Activated CD4-positive, alpha-beta T cell treated with anti-CD3 and anti-CD28 coated beads, Interleukin-2, amount 50 U/mL, for 4 hours (primary cell): ENCODE data around the gene GCDH.
"Not testable (repeated sequence)": the region's sequence is repeated elsewhere in the genome, so short reads cannot be mapped to it uniquely, and the experiment has no call there.

Source experiments
- DNase-seq, 2 experiments: peaks; one replicate each; pipeline ENCODE4 v3.0.0-alpha.2; 2020

Gene GCDH

DNA sequence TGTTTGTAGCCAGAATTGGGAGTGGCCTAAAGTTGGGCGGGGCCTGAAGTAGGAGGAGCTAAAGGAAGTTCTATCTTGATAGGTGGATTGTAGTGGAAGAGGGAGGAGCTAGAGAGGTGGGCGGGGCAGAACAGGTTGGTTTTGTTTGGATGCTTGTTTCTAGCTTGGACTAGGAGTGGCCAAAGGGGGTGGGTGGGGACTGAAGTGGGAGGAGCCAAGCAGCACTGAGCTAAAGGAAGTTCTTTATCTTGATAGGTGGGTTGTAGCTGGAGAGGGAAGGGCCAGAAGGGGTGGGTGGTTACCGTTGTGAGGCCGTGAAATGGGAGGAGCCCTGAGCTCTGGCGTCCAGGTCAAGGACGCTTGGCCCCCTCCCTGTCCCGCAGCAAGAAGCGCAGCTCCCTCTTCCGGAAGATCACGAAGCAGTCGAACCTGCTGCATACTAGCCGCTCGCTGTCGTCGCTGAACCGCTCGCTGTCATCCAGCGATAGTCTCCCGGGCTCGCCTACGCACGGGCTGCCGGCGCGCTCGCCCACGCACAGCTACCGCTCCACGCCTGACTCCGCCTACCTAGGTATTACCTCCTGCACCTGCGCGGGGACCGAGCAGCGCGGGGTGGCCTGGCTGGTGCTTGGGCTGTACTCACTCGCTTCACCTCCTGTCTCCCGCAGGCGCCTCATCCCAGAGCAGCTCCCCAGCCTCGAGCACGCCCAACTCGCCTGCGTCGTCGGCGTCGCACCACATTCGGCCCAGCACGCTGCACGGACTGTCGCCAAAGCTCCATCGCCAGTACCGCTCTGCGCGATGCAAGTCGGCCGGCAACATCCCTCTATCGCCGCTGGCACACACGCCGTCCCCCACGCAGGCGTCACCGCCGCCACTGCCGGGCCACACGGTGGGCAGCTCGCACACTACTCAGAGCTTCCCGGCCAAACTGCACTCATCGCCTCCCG is 17.7 kb upstream of the GCDH start:
- no peak for DNase-seq

DNA sequence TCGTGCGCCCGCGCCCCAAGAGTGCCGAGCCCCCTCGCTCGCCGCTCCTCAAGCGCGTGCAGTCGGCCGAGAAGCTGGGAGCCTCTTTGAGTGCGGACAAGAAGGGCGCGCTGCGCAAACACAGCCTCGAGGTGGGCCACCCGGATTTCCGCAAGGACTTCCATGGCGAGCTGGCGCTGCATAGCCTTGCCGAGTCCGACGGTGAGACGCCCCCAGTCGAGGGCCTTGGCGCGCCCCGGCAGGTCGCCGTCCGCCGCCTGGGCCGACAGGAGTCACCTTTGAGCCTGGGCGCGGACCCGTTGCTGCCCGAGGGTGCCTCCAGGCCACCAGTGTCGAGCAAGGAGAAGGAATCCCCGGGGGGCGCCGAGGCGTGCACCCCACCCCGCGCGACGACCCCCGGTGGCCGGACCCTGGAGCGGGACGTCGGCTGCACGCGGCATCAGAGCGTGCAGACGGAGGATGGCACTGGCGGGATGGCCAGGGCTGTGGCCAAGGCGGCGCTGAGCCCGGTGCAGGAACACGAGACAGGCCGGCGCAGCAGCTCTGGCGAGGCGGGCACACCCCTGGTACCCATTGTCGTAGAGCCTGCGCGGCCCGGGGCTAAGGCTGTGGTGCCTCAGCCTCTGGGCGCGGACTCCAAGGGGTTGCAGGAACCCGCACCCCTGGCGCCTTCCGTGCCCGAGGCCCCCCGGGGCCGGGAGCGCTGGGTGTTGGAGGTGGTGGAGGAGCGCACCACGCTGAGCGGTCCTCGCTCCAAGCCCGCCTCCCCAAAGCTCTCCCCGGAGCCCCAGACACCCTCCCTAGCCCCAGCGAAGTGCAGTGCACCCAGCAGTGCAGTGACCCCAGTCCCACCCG is 16.8 kb upstream of the GCDH start:
- DNase-seq, result no peak

DNA sequence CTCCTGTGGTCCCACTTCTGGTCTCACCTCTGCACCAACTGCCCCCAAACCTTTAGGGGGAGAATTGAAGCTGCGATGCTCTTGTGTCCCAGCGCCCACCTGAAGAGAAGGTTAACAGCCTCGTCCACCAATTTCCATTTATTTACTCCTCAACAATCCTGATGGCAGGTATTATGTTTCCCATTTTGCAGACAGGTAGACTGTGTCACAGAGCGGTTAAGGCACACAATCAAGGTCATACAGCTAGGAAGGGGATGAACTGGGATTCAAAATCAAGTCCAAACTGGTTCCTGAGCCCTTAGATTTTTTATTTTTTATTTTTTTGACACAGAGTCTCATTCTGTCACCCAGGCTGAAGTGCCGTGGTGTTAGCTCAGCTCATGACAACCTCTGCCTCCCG is 15.9 kb upstream of the GCDH start:
- DNase-seq, result no peak

DNA sequence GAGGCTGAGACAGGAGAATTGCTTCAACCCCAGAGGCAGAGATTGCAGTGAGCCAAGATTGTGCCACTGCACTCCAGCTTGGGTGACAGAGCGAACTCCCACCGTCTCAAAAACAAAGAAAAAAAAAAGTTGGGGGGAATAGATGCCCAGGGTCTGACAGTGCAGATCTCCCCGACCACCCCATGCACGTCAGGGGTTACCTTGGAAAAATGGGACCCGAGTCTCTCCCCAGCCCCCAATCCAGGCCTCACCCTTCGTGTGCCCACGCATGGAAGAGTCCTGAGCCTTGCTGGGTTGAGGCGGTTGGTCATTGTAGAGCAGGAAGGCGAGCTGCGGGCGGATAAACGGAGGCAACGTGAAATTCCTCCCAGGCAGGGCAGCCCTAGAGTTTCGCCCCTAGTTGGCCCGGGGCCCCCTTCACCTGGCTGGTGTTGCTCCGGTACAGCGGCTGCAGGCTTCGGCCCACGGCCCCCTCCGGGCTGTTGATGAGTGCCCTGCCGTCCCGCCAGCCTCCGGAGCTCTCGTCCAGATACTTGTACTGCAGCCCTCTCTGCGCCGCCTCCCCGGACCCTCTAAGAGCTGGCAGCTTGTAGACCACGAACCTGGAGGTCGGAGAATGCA is 10.3 kb upstream of the GCDH start:
- no peak for DNase-seq

DNA sequence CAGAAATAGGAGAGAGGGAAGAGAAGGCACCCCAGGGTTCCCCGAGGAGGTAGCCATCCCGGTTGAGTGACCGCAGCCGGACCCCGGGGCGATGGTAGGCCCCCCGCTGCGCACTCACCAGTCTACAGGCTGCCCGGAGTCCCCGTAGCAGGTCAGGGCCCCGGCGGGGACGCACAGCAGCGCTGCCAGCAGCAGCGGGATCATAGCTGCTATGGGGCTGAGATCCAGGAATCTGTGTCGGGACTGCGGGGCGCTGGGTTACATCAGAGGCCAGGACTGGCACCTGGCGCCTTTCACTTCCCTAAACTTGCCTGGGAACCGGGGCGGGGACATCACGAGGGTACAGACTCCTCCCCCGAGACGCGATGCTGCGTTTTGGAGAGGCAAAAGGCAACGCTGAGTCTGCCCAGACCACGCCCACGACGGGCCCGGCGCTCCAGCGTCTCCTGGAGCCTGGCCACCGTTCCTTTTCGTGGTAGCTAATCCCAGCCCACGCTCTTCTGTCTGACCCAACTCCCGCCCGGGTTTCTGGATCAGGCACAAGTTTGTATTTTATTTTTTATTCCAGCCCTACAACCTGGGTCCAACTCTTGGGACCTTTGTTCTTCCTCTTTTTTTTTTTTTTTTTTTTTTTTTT is 9.7 kb upstream of the GCDH start, which contains the start of gene DNASE2:
Gene DNASE2 (minus strand): TSS at position 278 of the 637 bp plus-strand sequence. CDS start 74 bp downstream, at position 204.
- DNase-seq, result peak; percentile 87 to 88

DNA sequence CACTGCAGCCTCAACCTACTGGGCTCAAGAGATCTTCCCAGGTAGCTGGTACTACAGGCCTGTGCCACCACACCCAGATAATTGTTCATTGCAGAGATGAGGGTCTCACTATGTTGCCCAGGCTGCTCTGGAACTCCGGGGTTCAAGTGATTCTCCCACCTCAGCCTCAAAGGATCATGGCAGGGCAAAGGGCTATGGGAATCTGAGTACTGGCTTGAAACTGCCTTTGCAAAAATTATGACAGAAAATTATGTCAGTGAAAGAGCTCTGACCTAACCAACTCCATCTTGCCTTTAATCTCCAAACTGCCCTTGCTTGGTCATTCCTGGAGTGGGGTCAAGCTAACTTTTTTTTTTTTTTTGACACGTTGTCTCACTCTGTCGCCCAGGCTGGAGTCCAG is 8.4 kb upstream of the GCDH start:
- DNase-seq, result no peak

DNA sequence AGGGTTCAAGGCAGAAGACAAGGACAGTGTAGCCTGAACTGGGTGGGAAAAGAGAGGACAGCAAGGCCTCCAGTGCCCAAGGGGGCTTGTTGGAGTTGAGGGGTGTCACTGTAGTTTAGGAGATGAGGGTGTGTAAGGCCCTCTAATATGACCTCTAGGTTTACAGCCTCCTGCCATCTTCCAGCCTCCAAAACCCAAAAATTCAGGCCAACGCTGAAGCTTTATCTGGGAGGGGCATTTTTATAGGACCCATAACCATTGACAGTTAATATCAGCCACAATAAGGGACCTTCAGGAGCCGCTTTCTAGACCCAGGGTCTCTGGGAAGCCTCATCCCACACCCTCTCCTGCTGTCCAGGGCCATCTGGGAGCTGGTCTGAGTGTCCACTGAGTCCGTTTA is 6.8 kb upstream of the GCDH start:
- no peak for DNase-seq

DNA sequence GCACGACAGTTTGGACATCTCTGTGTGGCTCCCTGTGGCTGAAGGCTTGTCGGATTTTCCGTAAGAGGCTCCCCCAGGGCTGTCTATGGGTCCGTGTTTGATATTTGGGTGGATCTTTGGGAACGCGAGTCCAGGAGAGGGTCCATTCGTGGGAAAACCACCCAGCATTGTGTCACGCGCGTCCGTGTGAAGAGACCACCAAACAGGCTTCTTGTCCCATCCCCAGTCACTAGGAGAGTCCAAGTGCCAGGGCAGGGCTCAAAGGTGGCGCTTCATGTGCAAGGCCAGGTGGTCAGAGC is 6.4 kb upstream of the GCDH start:
- DNase-seq, result no peak

DNA sequence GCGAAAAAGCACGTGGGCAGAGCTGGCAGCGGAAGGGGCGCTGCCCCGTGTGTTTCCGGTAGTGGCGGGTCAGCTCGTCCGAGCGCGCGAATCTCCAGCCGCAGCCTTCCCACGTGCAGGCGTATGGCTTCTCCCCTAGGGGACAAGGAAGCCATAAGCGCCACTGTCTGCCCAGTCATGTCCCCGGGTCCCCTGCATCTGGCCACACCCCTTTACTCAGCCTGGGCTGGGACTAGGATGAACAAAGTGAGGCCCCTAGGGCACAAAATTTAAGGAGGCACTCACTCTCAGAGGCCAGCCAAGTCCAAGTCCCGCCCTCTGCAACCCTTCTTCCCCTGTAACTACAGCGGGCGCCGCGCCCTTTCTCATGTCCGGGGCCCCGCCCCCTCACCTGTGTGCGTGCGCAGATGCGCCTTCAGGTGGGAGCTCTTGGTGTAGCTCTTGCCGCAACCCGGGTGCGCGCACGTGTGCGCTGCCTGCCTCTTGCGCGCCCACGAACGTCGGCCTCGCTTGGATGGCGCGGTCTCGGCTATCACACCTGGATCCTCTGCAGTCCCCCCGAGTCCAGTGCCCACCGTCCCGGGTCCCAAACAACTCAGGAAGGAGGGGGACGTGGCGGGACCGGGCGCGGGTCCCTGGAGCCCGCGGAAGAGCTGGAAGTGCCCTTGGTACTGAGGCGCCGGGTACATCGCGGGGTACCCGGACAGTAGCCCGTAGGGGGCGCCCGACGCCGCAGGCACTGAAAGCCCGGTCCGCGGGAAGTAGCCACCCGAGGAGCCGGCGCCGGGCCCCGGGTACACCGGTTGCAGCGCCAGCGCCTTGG is 5.8 kb upstream of the GCDH start:
- DNase-seq, result peak; percentile 83 to 86

DNA sequence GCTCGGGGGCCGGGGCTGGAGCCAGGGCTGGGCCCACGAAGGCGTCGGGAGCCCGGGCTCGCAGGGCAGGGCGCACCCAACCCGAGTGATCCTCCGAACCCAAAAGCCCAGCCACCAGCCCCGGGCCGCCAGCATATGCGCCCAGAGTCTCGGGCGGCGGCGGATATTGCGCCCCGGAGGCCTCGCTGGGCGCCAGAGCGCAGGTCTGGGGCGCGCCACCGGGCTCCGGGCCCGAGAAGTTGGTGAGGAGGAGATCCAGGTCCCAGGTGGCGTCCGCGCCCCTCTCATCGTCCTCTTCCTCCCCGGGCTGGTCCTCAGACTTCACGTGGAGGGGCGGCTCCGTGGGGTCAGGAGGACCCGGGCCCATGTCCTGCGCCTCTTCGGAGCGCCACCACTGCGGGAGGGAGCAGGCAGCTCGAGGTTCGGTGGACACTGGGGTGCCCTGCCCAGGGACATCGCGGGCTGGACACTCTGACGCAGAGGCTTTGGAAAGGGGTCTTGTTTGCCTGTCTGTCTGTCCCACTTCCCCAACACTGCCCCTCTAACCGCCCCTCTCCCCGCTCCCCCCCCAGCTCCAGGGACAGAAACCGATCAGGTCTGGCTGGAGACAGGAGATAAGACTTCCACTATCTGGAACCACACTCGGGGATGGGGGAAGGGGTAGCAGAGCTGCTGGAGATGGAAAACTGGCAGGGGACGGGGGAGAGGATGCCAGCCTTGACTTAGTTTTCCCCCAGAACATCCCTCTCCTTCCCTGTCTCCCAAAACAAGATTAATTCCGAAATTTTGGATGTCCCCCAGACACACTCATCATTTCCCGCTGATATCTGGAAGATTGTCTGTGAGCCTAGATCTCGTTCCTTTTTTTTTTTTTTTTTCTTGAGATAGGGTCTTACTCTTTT is 5.0 kb upstream of the GCDH start:
- no peak for DNase-seq

DNA sequence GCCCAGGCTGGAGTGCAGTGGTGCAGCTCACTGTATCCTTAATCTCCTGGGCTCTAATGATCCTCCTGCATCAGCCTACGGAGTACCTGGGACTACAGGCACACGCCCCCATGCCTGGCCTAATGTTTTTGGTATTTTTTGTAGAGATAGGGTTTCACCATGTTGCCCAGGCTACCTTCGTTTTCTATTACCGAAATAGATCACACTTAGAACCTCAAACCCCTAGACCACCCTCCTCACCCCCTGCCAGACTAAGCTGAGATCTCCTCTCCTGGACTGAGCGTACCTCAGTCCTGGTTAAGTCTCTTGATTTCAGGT is 4.3 kb upstream of the GCDH start:
- no peak for DNase-seq

DNA sequence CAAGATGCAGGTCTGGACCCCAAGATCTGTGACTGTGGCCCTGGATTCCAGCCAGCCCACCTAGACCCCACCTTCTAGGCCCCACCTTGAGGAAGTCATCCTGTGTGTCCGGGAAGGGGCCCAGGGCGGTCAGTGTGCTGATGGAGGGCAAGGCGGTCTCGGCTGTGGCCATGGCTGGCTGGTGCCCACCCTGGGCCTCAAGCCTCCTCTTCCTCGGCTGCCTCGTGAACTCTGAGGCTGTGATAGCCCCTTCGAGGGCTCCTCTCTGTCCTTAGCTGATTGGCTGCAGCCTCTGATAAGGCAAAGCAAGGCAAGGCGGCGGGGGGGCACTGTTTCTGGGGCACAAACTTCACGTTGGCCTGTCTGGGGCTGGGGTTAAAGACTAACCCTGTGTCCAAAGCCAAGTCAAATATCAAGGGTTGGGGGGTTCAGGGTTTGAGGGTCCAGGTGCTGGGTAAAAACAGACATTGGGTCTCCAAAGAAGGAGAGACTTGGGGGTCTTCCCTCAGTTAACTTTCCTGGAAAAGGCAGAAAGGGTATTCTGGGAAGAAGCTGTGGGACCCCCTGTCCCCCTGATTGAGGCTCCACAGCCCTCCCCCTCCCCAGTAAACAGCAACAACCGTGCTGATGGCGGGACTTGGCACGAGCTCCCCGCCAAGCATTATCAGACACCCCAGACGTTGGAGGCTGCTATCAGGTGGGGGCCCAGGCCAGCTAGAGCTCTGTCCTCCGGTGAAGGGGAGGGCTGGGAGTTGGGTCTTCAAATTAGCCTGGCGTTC is 3.8 kb upstream of the GCDH start, which contains the start of gene KLF1:
Gene KLF1 (minus strand): TSS at position 233 of the 779 bp plus-strand sequence. CDS start 61 bp downstream, at position 172.
- no peak for DNase-seq

DNA sequence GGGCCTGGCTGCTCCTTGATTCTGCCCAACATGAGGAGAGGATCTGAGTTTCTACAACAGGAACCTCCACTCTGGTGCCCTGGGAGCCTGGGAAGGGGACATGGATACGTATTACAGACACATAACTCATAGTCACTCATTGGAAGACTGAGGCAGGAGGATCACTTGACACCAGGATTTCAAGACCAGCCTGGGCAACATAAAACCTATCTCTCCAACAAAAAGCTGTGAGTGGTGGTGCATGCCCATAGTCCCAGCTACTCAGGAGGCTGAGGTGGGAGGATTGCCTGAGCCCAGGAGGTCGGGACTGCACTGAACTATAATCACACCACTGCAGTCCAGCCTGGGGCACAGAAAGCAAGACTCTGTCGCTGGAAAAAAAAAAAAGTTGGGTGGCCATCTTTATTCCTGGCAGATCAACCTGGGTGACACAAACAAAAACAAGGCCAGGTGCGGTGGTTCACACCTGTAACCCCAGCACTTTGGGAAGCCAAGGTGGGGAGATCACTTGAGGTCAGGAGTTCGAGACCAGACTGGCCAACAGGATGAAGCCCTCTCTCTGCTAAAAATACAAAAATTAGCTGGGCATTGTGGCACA is 2.9 kb upstream of the GCDH start:
- DNase-seq, result no peak

DNA sequence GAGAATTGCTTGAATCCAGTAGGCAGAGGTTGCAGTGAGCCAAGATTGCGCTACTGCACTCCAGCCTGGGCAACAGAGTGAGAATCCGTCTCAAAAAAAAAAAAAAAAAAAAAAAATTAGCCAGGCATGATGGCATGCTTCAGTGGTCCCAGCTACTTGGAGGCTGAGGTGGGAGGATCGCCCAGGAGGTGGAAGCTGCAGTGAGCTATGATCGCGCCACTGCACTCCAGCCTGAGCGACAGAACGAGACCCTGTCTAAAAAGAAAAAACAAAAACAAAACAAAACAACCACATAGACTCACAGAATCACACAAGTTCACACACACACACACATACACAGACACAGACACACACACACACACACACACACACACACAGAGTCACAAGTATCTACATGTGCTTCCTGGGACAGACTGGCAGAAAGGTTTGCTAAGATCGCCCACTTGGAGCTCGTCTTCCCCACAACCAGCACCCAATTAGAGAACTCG is 617 bp upstream of the GCDH start:
- DNase-seq, result not testable (repeated sequence)

DNA sequence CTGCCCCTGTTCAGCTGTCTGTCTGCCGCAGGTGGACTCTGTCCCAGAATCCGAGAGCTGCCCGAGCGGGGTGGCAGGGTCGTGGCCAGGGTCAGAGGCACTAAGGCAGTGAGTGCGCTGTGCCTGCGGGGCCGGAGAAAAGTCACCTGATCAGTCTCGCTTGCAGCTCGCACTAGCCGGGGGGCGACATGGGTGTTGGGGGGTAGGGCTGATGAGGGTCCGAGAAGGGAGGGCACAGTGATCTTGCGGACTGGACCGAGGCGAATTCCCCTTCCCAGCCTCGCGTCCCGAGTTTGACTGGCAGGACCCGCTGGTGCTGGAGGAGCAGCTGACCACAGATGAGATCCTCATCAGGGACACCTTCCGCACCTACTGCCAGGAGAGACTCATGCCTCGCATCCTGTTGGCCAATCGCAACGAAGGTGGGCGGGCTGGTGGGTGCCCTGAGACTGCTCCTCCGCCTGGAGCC is 627 bp downstream of the GCDH start:
- no peak for DNase-seq

DNA sequence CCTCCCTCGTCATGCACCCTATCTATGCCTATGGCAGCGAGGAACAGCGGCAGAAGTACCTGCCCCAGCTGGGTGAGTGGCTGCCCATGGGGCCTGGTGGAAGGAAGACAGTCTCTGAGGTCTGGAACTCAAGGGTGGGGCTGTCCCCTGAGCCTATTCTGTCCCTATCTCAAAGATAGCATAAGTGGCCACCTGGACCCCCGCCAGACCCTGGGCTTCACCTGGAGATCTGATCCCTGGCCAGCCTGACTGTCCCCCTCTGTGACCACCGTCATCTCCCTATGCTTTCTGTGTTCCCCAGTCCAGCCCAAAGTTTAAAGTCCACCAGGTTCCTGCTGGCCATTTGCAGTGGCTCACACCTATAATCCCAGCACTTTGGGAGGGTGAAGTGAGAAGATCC is 2.6 kb downstream of the GCDH start:
- DNase-seq, result no peak

DNA sequence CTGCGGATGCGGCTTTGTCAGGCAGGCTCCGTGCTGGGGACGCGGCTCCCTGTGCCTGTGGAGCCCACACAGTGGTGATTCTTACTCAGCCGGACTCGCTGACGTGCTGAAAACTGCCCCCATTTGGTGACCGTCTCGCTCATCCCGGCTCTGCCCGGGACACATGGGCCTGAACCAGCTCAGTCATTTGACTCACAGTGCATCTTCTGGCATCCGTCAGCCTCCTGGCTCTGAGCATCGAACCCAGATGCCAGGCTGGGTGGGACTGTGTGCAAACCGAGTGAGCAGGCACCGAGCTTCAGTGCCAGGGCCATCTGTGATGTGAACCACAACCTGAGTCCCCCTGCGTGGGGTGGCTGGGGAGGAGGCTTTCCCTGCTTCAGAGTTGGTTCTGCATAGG is 5.5 kb downstream of the GCDH start:
- no peak for DNase-seq

DNA sequence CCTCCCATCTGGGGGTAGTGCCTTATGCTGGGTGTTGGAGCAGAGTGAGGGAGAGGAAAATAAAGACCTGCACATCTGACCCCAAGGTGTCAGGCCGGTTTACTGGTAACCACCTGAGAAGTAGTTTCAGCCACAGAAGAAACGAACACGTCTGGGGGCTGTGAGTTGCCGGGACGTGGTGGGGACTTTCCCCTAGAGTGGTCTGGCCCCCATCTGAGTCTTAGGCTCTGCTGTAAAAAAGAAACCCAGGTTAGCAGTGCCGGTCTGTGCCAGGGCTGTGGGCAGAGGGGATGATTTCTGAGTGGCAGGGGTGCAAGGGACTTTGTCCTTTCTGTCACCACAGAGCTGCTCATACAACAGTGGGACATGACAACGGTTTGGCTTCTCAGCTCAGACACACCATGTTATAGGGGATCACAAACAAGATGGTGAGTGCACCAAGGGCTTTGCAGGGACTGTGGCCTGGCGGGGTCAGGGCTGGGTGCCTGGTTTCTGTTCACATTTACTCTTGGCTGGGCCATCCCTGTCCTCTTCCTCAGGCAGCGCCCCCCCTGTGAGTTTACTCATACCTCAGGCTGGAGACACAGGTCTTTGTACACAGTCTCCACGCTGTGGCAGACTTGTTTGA is 9.0 kb downstream of the GCDH start:
- no peak for DNase-seq

DNA sequence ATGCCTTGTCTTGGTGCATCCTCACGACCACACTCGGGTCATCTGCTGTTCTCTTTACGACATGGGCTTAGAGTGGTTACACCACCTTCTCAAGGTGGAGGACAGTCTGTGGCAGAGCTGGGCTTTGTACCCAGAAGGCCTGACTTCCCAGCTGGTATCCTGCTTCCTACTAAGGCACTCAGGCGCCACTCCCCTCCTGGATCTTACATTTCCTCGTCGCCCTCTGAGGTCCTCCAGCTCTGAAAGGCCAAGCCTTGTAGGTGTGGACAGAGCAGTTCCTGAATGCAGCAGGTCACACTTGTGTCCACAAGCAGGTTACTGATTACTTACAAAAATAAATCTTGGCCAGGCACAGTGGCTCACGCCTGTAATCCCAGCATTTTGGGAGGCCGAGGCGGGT is 16.2 kb downstream of the GCDH start:
- no peak for DNase-seq
